GM18861 (cell line): ENCODE results near the gene PKNOX2.
A peak's percentile ranks its signal among the peaks of the same experiment; 100 is the strongest.

Experiments
- ATAC-seq: cut with Tn5 transposase; IDR thresholded peaks from one replicate; pipeline ENCODE4 v1.9.1; 2021; ENCODE audit not compliant: unreplicated experiment

Gene PKNOX2

DNA sequence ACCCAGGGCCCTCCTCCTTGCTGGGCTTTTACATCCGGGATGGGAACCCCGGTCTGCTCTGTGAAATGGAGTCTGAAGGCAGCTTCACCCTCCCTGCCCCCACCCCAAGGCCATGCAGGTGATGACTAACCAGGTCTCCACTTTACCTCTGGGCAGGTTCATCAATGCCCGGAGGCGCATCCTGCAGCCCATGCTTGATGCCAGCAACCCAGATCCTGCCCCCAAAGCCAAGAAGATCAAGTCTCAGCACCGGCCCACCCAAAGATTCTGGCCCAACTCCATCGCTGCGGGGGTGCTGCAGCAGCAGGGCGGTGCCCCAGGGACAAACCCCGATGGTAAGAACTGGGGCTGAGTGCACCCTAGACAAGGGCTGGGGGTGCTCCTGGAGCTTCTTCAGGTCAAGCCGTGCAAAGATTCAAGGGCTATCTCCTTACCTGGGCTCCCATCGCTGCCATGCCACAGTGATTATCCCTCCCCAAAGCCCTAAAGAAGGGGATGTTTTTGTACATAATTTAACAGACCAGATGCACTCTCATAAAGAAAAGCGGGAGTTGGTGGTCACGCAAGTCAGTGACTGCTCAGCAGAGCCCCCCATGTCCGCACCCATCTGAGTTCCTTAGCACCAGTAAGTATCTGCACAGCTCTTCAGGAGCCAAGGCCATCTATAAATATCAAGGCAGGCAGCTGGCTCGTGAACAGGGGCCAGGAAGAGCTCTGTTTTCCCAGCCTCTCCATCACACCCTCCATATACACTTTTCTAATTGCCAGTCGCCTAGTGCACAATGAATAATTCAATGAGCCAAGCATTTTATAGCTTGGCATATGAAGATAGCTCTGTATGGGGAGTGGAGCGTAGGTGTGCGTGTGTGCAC lies 265.5 kb downstream of the PKNOX2 start:
- no peak for ATAC-seq

GRCh38 chr11:125431009-125431408 lies 266.5 kb downstream of the PKNOX2 start:
- no peak for ATAC-seq

- ATAC-seq = no peak
Measured at GRCh38 chr11:125431481-125431880, 266.9 kb downstream of the PKNOX2 start.

DNA sequence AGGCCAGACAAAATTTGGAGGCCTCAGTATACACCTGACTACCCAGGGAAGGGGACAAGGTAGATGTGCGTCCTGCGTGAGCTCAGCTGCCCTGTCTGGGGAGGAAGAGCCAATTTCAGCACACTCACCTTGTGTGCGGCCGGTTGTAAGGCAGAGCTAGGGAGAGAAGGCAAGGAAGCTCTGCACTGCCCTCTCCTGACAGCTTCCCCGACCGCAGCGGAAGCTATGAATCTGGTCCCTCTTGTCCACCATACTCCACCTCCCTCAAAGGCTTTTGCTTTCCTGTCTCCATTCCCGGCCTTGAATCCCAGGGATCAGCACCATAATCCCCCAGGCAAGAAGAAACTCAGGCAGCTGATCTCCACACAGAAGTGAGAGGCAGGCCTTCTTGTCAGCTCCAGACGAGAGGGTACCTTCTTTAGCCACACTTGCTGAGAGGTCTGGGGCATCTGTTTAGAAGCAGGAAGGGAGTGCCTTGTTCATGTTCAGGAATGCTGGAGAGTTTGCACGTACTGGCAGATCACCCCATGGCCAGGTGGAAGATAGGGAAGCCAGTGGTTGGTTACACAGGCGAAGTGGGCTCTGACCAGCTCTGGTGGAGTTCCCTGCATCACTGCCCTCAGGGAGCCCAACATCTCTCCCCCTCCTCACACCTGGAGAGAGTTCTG lies 269.0 kb downstream of the PKNOX2 start:
- peak; percentile 74 for ATAC-seq

DNA sequence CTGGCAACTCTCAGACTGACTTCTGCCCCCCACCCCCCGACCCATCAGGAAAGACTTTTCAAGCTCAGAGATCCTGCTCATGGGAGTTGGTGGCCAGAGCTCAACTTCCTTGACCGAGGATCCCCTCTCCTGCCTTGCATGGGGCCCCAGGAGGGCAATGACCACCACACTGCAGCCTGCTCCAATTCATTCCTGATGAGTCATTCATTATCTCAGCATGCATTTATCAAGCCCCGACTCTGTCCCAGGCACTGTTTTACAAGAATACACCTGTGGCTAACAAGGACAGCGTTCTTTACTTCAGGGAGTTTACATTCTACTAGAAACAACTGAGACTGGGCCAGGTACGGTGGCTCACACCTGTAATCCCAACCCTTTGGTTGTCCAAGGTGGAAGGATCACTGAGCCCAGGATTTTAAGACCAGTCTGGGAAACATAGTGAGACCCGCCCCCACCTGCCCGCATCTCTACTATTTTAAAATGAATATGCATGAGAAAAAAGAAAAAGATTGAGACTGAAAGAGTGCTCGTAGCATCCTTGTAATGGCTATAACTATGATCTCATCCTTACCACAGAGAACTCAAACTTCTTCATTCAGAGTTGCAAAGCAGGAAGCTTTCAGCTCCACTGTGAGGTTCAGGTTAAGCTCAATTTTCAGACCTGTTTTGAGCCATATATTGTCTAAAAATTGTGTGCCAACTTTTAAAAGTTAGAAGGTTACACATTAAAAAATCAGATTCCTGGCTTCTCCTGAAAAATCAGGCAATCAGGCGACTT lies 271.1 kb downstream of the PKNOX2 start:
- no peak for ATAC-seq

GRCh38 chr11:125441648-125442410 lies 277.3 kb downstream of the PKNOX2 start:
- no peak for ATAC-seq

GRCh38 chr11:125442946-125443345 lies 278.4 kb downstream of the PKNOX2 start:
- no peak for ATAC-seq

DNA sequence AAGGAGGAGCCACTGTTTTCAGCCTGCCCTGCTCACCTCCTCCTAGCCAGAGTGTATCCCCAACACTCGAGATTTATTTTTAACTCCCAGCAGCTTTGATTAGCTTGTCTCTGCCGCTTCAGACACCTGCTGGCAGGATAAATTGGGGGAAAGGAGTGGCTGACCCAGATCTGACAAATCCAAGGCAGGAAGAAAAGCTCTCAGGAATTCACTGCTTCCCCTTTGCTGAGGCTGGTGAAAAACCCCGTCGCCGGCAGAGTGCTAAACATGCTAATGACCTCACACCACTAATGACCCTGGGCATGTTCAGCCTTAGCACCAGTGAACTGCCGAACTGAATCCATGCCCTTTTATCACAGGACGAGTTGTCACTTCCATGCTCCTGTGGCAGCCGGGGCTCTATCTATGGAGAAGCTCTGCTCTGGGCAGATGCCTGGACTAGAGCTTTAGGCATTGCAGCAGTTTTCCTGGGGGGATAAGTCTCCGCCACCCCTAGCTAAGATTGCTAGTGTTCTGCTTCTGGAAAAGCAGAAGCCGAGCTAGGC lies 279.3 kb downstream of the PKNOX2 start:
- no peak for ATAC-seq

- no peak for ATAC-seq
Measured at GRCh38 chr11:125445731-125446130, 281.2 kb downstream of the PKNOX2 start.

- ATAC-seq = no peak
Measured at GRCh38 chr11:125446279-125446678, 281.7 kb downstream of the PKNOX2 start.

DNA sequence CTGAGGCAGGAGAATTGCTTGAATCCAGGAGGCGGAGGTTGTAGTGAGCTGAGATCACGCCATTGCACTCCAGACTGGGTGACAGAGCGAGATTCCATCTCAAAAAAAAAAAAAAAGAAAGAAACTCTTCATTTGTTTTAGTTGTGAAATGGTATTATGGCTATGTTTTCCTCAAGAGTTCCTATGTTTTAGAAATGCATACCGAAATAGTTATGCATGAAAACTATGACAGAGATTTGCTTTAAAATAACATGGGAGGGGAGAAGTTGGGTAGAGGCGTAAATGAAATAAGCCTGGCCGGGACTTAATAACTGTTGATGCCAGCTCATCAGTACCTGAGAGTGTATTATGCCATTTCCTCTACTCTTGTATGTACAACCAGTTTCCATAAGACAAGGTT lies 283.2 kb downstream of the PKNOX2 start:
- ATAC-seq = no peak

DNA sequence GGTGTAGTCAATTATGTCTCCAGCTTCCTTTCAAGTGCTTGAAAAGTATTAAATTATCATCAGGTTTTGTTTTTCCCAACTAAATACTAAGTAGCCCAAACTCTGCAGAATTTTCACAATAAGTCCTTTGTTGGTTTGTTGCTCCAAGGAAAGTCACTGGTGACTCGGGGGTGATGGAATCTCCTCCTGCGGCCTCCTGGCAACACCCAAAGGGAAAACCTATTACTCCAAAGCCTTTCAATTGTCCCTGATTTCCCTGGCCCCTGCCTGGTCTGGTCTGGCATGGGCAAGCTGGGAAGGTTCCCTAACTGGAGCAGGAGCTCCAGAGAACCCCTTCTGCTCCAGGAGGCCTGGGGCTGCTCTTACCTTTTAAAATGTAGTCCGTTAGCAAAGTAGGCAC lies 283.6 kb downstream of the PKNOX2 start:
- ATAC-seq = no peak

GRCh38 chr11:125449565-125449964 lies 285.0 kb downstream of the PKNOX2 start:
- no peak for ATAC-seq

DNA sequence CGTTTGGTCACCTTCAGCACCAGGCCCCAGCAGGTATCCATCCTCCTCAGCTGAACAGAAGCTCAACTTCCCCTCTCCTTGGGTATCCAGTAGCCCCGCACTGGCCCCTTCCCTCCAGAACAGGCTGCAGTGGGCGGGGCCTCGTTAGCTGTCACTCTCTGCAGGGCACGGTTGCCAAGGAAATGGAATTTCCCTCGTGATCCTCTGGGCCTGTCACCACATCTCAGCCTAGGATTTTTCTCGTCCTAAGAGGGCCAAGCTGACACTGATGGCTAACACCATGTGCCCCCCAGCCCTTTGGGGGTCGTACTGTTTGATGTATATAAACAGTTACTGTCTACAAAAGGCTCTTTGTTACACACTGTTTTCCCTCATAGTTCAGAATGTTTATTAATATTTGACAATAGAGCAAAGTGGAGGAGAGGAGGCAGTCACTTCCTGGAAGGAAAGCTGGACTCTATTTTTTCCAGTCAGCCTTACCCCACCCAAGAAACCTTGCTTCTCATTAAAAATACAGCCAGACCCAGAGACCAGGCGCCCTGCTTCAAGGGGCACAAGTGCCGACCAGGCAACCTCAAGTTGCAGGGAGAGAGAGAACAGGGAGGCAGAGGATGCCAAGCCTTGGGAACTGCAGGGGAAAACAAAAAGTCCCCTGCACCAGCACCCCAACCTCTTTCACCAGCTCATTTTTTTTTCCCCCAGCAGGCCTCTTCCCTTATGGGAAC lies 287.0 kb downstream of the PKNOX2 start:
- ATAC-seq = peak; percentile 50

- ATAC-seq = no peak
Measured at GRCh38 chr11:125452125-125452470, 287.5 kb downstream of the PKNOX2 start.

DNA sequence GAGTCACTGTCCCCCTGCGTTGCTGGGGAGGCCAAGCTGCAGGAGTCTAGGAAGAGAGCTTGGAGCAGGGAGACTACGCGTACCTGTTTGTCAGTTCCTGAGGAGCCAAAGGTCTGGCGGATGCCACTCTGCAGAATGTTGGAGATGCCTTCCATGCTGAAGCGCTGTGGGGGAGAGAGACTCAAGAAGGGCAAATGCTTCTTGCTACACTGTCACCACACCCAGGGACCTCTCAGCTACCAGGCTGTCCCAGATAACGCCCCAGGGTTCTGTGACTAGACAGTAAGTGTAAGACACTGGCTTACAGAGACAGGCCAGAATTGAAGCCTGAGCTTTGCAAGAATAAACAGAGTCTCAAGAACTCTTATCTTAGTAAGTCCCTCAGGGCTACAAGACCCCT lies 289.5 kb downstream of the PKNOX2 start:
- ATAC-seq = no peak

DNA sequence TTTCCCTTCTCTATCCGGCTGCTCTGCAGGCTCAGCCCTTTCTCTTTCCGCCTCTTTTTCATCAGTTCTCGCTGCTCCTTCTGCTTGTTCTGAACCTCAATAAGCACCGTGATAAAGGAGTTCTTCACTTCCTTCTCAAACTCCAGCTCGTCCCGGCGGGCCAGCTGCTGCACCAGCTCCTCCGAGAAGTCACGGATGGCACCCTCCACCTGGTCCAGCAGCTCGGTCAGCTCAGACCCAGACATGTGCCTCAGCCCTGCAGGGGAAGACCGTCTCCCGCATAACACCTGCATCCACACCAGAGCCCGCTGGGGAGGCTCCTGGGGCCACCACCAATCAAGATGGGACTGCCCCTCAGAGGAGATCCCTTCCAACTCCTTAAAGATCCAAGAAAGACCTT lies 291.3 kb downstream of the PKNOX2 start:
- no peak for ATAC-seq

GRCh38 chr11:125457814-125458343 lies 293.3 kb downstream of the PKNOX2 start:
- ATAC-seq = no peak

- ATAC-seq = no peak
Measured at GRCh38 chr11:125460275-125460674, 295.7 kb downstream of the PKNOX2 start.
